NT2/D1 (cell line): ENCODE measurements around the gene MED26.

Experiments used
- DNase-seq: peaks from one replicate; pipeline ENCODE4 v3.0.0-alpha.2; 2011; ENCODE audit warnings: low read depth, low spot score
- H3K27me3 ChIP-seq: 2 replicates; pipeline ENCODE4 v1.6.0; 2011; ENCODE audit warnings: mild to moderate bottlenecking; ENCODE audit not compliant: insufficient read length, insufficient read depth
- H3K36me3 ChIP-seq: 2 replicates; pipeline ENCODE4 v1.6.1; 2011; ENCODE audit warnings: mild to moderate bottlenecking, low read length, mixed read lengths; ENCODE audit not compliant: insufficient read depth, insufficient read length
- H3K4me1 ChIP-seq: 2 replicates; pipeline ENCODE4 v1.5.1; 2011; ENCODE audit not compliant: insufficient read depth, insufficient read length
- H3K4me3 ChIP-seq: 2 replicates; pipeline ENCODE4 v1.5.1; 2011; ENCODE audit warnings: low read depth; ENCODE audit not compliant: insufficient read length
- H3K9ac ChIP-seq: 2 replicates; pipeline ENCODE4 v1.6.0; 2011; ENCODE audit warnings: low read depth; ENCODE audit not compliant: insufficient read length
- H3K9me3 ChIP-seq: 2 replicates; pipeline ENCODE4 v1.5.1; 2011; ENCODE audit warnings: mild to moderate bottlenecking, low read length; ENCODE audit not compliant: insufficient read depth
- SUZ12 ChIP-seq: IDR thresholded peaks from 2 replicates; pipeline ENCODE4 v1.6.1; 2011; ENCODE audit not compliant: insufficient read length, insufficient read depth; ENCODE audit errors: extremely low read depth
- YY1 ChIP-seq: IDR thresholded peaks from 2 replicates; pipeline ENCODE4 v1.6.1; 2011; ENCODE audit not compliant: insufficient read length, insufficient read depth
- ZNF274 ChIP-seq: IDR thresholded peaks from 2 replicates; pipeline ENCODE4 v1.6.1; 2011; ENCODE audit warnings: mild to moderate bottlenecking, low read depth, low read length

Gene MED26

GRCh38 chr19:16600824-16601223 lies 27.2 kb downstream of the MED26 start:
- H3K27me3 ChIP-seq: no peaks in the 10 kb centered on the region
- DNase-seq: no peak

DNA sequence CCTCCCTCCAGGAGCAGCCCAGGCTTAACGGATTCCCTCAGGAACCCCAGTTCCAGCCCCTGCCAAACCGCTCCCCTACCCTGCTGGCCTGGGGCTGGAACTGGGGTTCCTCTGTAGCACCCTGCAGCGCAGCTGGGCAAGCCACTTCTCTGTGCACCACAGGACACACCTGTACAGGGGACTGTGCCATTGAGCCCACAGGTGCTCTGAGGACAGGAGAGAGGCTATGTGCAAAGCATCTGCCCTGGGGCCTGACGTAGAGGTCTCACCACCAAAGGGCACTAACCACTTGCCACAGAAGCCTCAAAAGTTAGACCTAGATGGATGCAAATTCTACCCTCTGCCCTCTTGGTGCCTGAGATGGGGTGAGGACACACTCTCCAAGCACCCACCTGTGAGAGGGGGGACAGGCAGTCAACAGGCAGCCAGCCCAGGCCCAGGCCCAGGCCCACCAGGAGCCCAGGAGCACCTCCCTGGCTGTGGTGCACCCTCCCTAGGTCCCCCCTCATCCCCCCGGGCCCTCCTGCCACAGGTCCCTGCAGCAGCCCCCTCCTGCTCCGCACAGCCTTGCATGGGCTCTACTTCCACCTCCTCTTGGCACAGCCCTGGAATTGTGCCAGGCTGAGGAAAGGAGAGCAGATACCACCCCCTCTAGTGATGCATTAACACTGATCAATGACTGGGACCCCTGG lies 28.2 kb downstream of the MED26 start:
- peaks cover 17% of the 10 kb centered on the region for H3K36me3 ChIP-seq
- H3K4me1 ChIP-seq: peaks cover 16% of the 10 kb centered on the region
- DNase-seq: no peak
- no peak overlapping the region for H3K4me3 ChIP-seq
- H3K27me3 ChIP-seq: no peaks in the 10 kb centered on the region
- H3K9me3 ChIP-seq: no peaks in the 10 kb centered on the region
- H3K9ac ChIP-seq: no peak overlapping the region
- TF ChIP-seq ZNF274 (no peak), SUZ12 (no peak), YY1 (no peak)

More at GRCh38 chr19:16600824-16601223, 27.2 kb downstream of the MED26 start:
- no peak overlapping the region for H3K4me3 ChIP-seq
- H3K36me3 ChIP-seq: peaks cover 16% of the 10 kb centered on the region
- no peak overlapping the region for H3K9ac ChIP-seq
- peaks cover 17% of the 10 kb centered on the region for H3K4me1 ChIP-seq
- no peaks in the 10 kb centered on the region for H3K9me3 ChIP-seq
- TF ChIP-seq SUZ12: no peak
- no peak for TF ChIP-seq ZNF274
- no peak for TF ChIP-seq YY1

- no peak for DNase-seq
- no peak overlapping the region for H3K4me3 ChIP-seq
Measured at GRCh38 chr19:16598848-16599247, 29.2 kb downstream of the MED26 start.

GRCh38 chr19:16596399-16596798 lies 31.6 kb downstream of the MED26 start:
- H3K36me3 ChIP-seq: peaks cover 11% of the 10 kb centered on the region
- no peaks in the 10 kb centered on the region for H3K9me3 ChIP-seq
- H3K9ac ChIP-seq: no peak overlapping the region
- DNase-seq: no peak
- TF ChIP-seq SUZ12 (no peak), ZNF274 (no peak), YY1 (no peak)
- peaks cover 26% of the 10 kb centered on the region for H3K4me1 ChIP-seq
- no peak overlapping the region for H3K4me3 ChIP-seq
- no peaks in the 10 kb centered on the region for H3K27me3 ChIP-seq

More at GRCh38 chr19:16598848-16599247, 29.2 kb downstream of the MED26 start:
- H3K4me1 ChIP-seq: peaks cover 13% of the 10 kb centered on the region
- TF ChIP-seq ZNF274 (no peak), YY1 (no peak), SUZ12 (no peak)
- H3K36me3 ChIP-seq: peaks cover 9% of the 10 kb centered on the region
- no peaks in the 10 kb centered on the region for H3K9me3 ChIP-seq
- no peak overlapping the region for H3K9ac ChIP-seq
- H3K27me3 ChIP-seq: no peaks in the 10 kb centered on the region

GRCh38 chr19:16595097-16595496 lies 32.9 kb downstream of the MED26 start:
- Histone ChIP-seq H3K36me3 (peaks cover 11% of the 10 kb centered on the region), H3K9me3 (no peaks in the 10 kb centered on the region), H3K27me3 (no peaks in the 10 kb centered on the region), H3K4me3 (no peak overlapping the region), H3K4me1 (peaks cover 22% of the 10 kb centered on the region), H3K9ac (no peak overlapping the region)
- no peak for TF ChIP-seq ZNF274
- no peak for TF ChIP-seq SUZ12
- no peak for TF ChIP-seq YY1
- no peak for DNase-seq

GRCh38 chr19:16594681-16595091 lies 33.3 kb downstream of the MED26 start:
- Histone ChIP-seq H3K27me3 (no peaks in the 10 kb centered on the region), H3K9ac (no peak overlapping the region), H3K4me3 (no peak overlapping the region), H3K4me1 (peaks cover 22% of the 10 kb centered on the region), H3K9me3 (no peaks in the 10 kb centered on the region), H3K36me3 (peaks cover 11% of the 10 kb centered on the region)
- TF ChIP-seq SUZ12 (no peak), ZNF274 (no peak), YY1 (no peak)
- no peak for DNase-seq

DNA sequence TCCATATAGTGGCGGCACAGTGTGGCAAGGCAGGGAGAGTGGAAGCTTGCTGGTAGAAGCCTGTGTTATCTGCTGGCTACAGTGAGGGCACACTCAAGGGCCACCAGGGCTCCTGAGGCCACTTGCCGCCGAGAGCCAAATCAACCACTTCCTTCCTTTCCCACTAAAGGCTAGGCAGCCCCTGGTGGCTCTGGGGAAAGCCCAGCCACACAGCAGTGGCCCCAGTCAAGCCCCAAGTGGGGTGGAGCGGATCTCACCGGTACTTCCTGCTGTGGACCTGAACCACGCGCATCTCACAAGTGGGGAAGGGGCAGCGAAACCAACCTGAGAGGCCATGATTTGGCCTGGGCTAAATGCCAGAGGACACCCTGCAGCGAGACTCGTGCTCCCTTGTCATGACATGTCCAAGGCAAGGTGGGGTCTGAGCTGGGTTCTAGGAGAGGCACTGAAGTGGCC lies 33.8 kb downstream of the MED26 start:
- DNase-seq: no peak
- H3K27me3 ChIP-seq: no peaks in the 10 kb centered on the region
- no peak overlapping the region for H3K4me3 ChIP-seq
- no peaks in the 10 kb centered on the region for H3K9me3 ChIP-seq
- peaks cover 11% of the 10 kb centered on the region for H3K36me3 ChIP-seq
- peaks cover 22% of the 10 kb centered on the region for H3K4me1 ChIP-seq
- TF ChIP-seq ZNF274 (no peak), YY1 (no peak), SUZ12 (no peak)
- no peak overlapping the region for H3K9ac ChIP-seq
